MM.1S (cell line): ENCODE measurements around the gene TSC2.
"Not testable (repeated sequence)": the region's sequence is repeated elsewhere in the genome, so short reads cannot be mapped to it uniquely, and the experiment has no call there.

ENCODE experiments used
- DNase-seq: peaks from one replicate; pipeline ENCODE4 v3.0.0-alpha.2; 2015
- H2AFZ ChIP-seq: fragments of 300-600 bp; sonication (generic); 2 replicates; pipeline ENCODE4 v1.6.0; 2016; ENCODE audit warnings: antibody characterized with exemption, low read length
- H3F3A ChIP-seq: fragments of 300-600 bp; sonication (generic); 2 replicates; pipeline ENCODE4 v1.6.1; 2016; ENCODE audit warnings: mild to moderate bottlenecking, antibody characterized with exemption, low read length, moderate library complexity, mixed read lengths; ENCODE audit not compliant: insufficient read depth
- H3K27ac ChIP-seq: fragments of 300-600 bp; sonication (generic); 2 replicates; pipeline ENCODE4 v1.5.1; 2016; ENCODE audit warnings: mild to moderate bottlenecking, low read length
- H3K27me3 ChIP-seq: fragments of 300-600 bp; sonication (generic); replicated peaks from 2 replicates; pipeline ENCODE4 v1.6.0; 2016; ENCODE audit warnings: low read length; ENCODE audit not compliant: insufficient read depth
- H3K36me3 ChIP-seq: fragments of 300-600 bp; sonication (generic); replicated peaks from 2 replicates; pipeline ENCODE4 v1.6.1; 2016; ENCODE audit warnings: mild to moderate bottlenecking, low read length, mixed read lengths; ENCODE audit not compliant: insufficient read depth
- H3K4me1 ChIP-seq: fragments of 300-600 bp; sonication (generic); 2 replicates; pipeline ENCODE4 v1.6.1; 2016; ENCODE audit warnings: low read length, mixed read lengths
- H3K4me2 ChIP-seq: fragments of 300-600 bp; sonication (generic); 2 replicates; pipeline ENCODE4 v1.6.0; 2016; ENCODE audit warnings: low read depth, low read length
- H3K4me3 ChIP-seq: fragments of 300-600 bp; sonication (generic); 2 replicates; pipeline ENCODE4 v1.5.1; 2016; ENCODE audit warnings: low read length, mixed read lengths
- H3K79me2 ChIP-seq: fragments of 300-600 bp; sonication (generic); 2 replicates; pipeline ENCODE4 v1.6.1; 2016; ENCODE audit warnings: mixed run types, low read length, mixed read lengths
- H3K9ac ChIP-seq: fragments of 300-600 bp; sonication (generic); 2 replicates; pipeline ENCODE4 v1.6.1; 2016; ENCODE audit warnings: low read length, mixed read lengths
- H3K9me2 ChIP-seq: fragments of 300-600 bp; sonication (generic); replicated peaks from 2 replicates; pipeline ENCODE4 v1.6.1; 2016; ENCODE audit warnings: mild to moderate bottlenecking, low read length, mixed read lengths; ENCODE audit not compliant: insufficient read depth
- H3K9me3 ChIP-seq: fragments of 300-600 bp; sonication (generic); replicated peaks from 2 replicates; pipeline ENCODE4 v1.6.1; 2016; ENCODE audit warnings: mild to moderate bottlenecking, low read length, mixed read lengths; ENCODE audit not compliant: insufficient read depth
- H4K20me1 ChIP-seq: fragments of 300-600 bp; sonication (generic); 2 replicates; pipeline ENCODE4 v1.6.1; 2016; ENCODE audit warnings: mild to moderate bottlenecking, low read length, moderate library complexity, mixed read lengths; ENCODE audit not compliant: insufficient read depth

TSC2 gene

DNA sequence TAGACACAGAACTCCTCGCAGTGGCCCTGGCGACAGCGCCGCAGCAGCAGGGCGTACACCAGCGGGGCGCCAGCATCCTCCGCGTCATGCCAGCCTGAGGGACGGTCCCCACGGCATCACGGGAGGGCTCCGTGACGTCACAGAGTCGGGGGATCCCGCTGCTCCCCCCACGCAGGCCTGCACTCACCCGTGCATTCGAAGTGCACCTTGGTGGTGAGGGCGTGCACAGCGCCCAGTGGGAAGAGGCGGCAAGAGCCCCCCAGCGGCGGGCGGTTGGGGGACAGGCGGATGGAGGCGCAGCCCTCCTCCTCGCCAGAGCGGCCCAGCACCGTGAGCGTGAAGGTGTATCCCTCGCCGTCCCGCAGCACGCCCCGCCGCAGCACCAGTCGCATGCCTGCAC is 58.4 kb downstream of the TSC2 start:
- H3K27me3 ChIP-seq, H3K4me1 ChIP-seq, H3K27ac ChIP-seq, DNase-seq, H3K4me3 ChIP-seq, H3K4me2 ChIP-seq, H4K20me1 ChIP-seq, H3F3A ChIP-seq, H3K9me3 ChIP-seq, H2AFZ ChIP-seq, H3K9ac ChIP-seq, H3K9me2 ChIP-seq, H3K36me3 ChIP-seq, H3K79me2 ChIP-seq: not testable (repeated sequence)

DNA sequence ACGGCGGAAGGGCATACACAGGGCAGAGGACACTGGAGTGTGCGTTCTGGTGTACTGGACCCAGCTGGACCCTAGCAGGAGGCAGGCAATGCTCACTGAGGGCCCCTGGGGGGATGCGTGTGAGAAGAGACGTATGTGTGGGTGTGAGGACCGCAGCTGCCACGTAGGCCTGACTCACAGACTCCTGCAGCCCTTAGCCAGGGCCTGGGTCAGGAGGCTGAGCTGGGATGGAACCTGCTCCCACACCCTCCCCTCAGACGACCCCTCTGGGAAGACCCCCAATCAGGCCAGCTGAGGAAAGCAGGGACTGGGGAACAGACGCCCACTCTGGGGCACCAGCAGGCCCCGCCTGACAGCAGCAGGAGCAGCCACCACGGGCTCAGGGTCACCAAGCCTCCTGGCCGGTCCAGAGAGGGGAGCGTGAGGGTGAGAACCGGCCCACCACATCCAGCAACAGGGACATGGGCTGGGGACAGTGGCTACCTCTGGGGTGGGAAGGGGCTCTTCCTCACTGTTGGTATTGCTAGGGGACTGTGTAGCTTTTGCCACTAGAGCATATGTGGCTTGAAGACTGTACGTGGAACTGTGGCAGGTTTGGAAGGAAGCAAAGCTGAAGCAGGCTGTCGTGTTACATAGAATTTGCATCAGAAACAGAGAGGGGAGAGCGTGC is 59.5 kb downstream of the TSC2 start:
- not testable (repeated sequence) for H3K79me2 ChIP-seq, H3K4me3 ChIP-seq, DNase-seq, H3K9me2 ChIP-seq, H3F3A ChIP-seq, H4K20me1 ChIP-seq, H3K9me3 ChIP-seq, H3K27ac ChIP-seq, H3K36me3 ChIP-seq, H3K4me1 ChIP-seq, H2AFZ ChIP-seq, H3K27me3 ChIP-seq, H3K9ac ChIP-seq, H3K4me2 ChIP-seq

DNA sequence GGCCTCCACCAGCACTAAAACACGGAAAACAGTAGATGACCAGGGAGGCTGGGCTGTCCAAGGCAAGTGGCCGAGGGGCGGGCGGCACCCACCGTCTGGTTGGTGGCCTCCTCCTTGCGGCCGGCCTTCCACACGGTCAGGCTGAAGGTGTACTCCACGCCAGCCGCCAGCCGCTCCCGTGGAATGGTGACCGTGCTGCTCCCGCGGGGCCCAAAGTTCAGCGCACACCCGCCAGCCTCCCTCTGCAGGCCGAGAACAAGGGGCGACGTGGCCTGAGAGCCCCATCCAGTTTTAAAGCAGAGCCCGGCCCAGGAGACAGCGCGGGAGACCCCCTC is 60.0 kb downstream of the TSC2 start:
- not testable (repeated sequence) for H4K20me1 ChIP-seq, H3K36me3 ChIP-seq

DNA sequence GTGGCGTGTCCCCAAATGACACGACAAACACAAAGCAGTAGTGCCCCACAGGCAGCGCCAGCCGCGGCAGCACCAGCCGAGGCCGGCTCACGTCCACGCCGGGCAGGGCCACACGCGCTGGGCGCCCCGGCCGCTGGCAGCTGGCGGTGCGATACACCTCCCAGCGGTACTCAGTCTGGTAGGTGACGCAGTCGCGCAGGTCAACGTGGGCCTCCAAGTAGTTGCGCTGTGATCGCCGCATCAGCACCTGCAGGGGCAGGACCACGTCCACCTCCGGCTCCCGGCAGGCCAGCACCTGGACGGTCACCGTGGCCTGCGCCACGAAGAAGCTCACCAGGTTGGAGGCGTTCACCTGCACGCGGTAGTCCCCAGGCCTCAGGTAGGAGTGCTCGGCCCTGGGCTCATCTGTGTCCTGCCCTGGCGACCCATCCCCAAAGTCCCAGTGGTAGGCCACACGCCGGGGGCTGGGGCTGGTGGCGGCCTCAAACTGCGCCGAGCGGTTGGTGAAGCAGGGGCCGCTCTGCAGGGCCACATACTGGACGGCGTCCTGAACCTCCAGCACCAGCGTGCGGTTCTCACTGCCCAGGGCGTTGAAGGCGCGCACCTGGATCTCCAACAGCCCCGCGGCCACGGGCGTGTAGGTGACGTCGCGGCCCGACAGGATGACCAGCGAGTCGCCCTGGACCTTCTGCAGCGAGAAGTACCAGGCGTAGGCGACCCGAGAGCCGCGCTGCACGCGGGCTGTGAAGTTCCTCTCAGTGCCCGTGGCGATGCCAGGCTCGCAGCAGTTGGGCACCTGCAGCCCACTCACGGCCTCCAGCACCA is 60.9 kb downstream of the TSC2 start:
- not testable (repeated sequence) for DNase-seq, H4K20me1 ChIP-seq, H3K4me3 ChIP-seq, H3K79me2 ChIP-seq, H3K27ac ChIP-seq, H3K4me2 ChIP-seq, H3F3A ChIP-seq, H2AFZ ChIP-seq, H3K36me3 ChIP-seq, H3K27me3 ChIP-seq, H3K9ac ChIP-seq, H3K9me2 ChIP-seq, H3K9me3 ChIP-seq, H3K4me1 ChIP-seq

More for the DNA sequence above, 60.0 kb downstream of the TSC2 start:
- not testable (repeated sequence) for H3K4me3 ChIP-seq, H3K9me3 ChIP-seq, H3K27me3 ChIP-seq, H3K4me2 ChIP-seq, H3F3A ChIP-seq, H3K27ac ChIP-seq, H3K4me1 ChIP-seq, H3K9ac ChIP-seq, H2AFZ ChIP-seq, H3K79me2 ChIP-seq, H3K9me2 ChIP-seq, DNase-seq

DNA sequence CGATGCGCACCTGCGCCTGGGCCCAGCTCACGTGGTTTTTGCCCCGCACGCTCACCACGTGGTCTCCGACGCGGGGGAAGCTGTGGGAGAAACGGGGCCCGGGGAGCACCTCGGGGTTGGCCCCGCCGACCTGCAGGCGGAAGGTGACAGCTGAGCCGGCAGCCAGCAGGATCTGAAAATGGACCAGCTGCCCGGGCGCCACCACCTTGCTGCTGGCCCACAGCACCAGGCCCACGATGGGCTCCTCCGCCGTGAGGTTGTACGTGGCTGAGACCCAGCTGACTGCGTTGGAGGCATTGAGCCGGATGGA is 61.4 kb downstream of the TSC2 start:
- H4K20me1 ChIP-seq, DNase-seq, H3K27me3 ChIP-seq, H2AFZ ChIP-seq, H3K4me3 ChIP-seq, H3F3A ChIP-seq, H3K9me3 ChIP-seq, H3K4me1 ChIP-seq, H3K79me2 ChIP-seq, H3K9ac ChIP-seq, H3K4me2 ChIP-seq, H3K27ac ChIP-seq, H3K9me2 ChIP-seq, H3K36me3 ChIP-seq: not testable (repeated sequence)

DNA sequence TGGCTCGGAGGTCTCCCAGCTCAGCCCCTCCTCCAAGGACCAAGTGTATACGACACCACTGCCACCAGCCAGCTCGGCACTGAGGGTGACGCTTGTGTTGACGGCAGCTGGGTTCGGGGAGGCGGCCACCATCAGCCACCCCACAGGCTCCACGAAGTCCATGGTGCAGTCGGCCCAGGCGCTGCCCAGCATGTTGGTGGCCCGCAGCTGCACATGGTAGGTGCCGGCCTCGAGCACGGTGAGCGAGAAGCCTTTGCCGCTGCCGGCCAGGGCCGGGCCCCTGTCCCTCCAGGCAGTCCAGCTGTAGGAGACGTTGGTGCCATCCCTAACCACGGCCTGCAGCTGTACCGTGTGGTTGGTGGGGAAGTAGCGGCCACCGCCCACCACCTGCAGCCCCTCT is 62.1 kb downstream of the TSC2 start:
- not testable (repeated sequence) for H3K27ac ChIP-seq, H3K9ac ChIP-seq, H4K20me1 ChIP-seq, H3K9me2 ChIP-seq, H3K4me1 ChIP-seq, H3K9me3 ChIP-seq, H3K79me2 ChIP-seq, H3K4me2 ChIP-seq, H3K36me3 ChIP-seq, DNase-seq, H3F3A ChIP-seq, H3K4me3 ChIP-seq, H2AFZ ChIP-seq, H3K27me3 ChIP-seq

DNA sequence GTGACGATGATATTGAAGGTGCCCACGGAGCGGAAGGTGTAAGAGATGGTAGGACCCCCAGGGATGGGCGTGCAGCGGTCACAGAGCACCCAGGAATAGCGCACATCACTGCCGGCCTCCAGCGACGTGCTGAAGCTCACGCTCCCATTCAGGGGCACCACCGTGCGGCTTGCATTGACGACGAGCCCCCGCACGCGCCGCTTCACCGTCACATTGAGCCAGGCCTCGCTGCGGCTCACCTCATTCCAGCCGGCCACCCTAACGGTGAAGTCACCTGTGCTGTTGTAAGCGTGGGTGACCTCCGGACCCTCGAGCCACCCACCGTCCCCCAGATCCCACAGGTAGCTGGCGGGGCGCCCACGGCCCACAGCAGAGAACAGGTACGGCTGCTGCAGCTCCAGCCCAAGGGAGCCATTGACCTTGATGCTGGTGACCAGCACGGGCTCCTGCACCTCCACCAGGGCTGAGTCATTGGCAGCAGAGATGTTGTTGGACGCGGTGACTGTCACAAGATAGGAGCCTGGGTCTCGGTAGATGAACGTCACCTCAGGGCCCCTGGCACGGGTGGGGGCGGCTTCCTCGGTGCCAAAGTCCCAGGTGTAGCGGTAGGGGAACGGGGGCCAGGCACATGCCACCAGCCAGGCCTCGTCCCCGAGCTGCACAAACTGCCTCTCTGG is 62.7 kb downstream of the TSC2 start:
- H3K9me2 ChIP-seq, H3F3A ChIP-seq, H3K9me3 ChIP-seq, DNase-seq, H3K79me2 ChIP-seq, H3K9ac ChIP-seq, H4K20me1 ChIP-seq, H3K27ac ChIP-seq, H3K4me1 ChIP-seq, H3K27me3 ChIP-seq, H3K4me3 ChIP-seq, H3K36me3 ChIP-seq, H3K4me2 ChIP-seq, H2AFZ ChIP-seq: not testable (repeated sequence)

DNA sequence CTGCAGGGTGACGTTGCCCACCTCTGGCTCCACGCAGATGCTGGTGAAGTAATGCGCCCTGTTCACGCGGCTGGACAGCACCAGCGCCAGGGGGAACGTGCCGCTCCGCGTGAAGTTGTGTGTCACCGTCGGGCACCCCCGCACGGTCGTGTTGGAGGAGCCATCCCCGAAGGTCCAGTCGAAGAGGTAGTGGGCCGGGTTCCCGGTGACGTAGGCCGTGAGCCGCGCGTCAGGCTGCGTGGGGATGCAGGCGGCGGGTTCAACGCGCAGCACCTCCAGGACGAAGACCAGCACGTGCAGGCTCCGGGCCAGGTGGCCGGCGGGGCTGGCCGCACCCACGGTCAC is 63.2 kb downstream of the TSC2 start:
- not testable (repeated sequence) for H4K20me1 ChIP-seq, H3K27ac ChIP-seq, H3K4me2 ChIP-seq, H3K27me3 ChIP-seq, H3K36me3 ChIP-seq, H3K4me3 ChIP-seq, DNase-seq, H3K9me3 ChIP-seq, H3K9me2 ChIP-seq, H3F3A ChIP-seq, H2AFZ ChIP-seq, H3K79me2 ChIP-seq, H3K9ac ChIP-seq, H3K4me1 ChIP-seq
